OCI-LY7 (cell line): ENCODE data around the gene GNG12.

Experiments
- EZH2phosphoT487 ChIP-seq: fragments of 200-600 bp; sonication (generic); IDR thresholded peaks from 2 replicates; pipeline ENCODE4 v1.6.1; 2018; ENCODE audit warnings: low read depth, borderline replicate concordance, mild to moderate bottlenecking, mixed run types, antibody characterized with exemption, low read length, moderate library complexity, mixed read lengths
- TF ChIP-seq, protein P1 (sequence below): fragments of 200-600 bp; sonication (generic); conservative IDR thresholded peaks from 2 replicates; pipeline ENCODE4 v1.5.1; 2014; ENCODE audit warnings: mild to moderate bottlenecking, antibody characterized with exemption, low read length, moderate library complexity, mixed read lengths

DNA sequence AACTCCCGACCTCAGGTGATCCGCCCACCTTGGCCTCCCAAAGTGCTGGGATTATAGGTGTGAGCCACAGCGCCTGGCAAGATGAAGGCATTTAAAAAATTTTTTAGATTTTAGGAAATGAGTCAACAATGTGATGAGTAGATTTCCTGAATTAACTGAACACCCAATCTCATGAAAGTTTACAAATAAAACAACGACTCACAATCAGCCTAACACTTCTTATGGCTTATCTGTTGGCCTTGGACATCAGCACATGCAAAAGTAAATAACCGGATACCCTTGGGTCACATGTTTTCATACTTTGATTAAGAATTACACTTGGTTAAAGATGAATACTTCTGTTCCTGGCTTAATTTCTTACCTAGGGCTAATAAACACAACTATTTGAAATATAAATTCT is 3.0 kb downstream of the GNG12 start:
- no peak for TF ChIP-seq EZH2phosphoT487
- TF ChIP-seq, protein P1, sequence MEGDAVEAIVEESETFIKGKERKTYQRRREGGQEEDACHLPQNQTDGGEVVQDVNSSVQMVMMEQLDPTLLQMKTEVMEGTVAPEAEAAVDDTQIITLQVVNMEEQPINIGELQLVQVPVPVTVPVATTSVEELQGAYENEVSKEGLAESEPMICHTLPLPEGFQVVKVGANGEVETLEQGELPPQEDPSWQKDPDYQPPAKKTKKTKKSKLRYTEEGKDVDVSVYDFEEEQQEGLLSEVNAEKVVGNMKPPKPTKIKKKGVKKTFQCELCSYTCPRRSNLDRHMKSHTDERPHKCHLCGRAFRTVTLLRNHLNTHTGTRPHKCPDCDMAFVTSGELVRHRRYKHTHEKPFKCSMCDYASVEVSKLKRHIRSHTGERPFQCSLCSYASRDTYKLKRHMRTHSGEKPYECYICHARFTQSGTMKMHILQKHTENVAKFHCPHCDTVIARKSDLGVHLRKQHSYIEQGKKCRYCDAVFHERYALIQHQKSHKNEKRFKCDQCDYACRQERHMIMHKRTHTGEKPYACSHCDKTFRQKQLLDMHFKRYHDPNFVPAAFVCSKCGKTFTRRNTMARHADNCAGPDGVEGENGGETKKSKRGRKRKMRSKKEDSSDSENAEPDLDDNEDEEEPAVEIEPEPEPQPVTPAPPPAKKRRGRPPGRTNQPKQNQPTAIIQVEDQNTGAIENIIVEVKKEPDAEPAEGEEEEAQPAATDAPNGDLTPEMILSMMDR, result no peak
